Fibroblast of lung (primary cell): ENCODE measurements around the gene CASKIN1. TPM values are rescaled to one million over a fixed set of nuclear protein-coding genes. Genes with fewer than 3 reads are reported as not detected.
A peak's percentile ranks its signal among the peaks of the same experiment; 100 is the strongest.

ENCODE experiments used
- DNase-seq, 2 donors: peaks; one replicate each; pipeline versions ENCODE4 v3.0.0 to v3.0.0-alpha.2; 2010; ENCODE audit warnings: low read depth in 2 of 2
- H2AFZ ChIP-seq: 2 replicates; pipeline ENCODE4 v1.5.1; 2012; ENCODE audit warnings: low read length, control low read depth, inconsistent platforms
- H3K27ac ChIP-seq: 2 replicates; pipeline ENCODE4 v1.5.1; 2011; ENCODE audit warnings: low read length, control low read depth; ENCODE audit not compliant: insufficient read depth
- H3K27me3 ChIP-seq: 2 replicates; pipeline ENCODE4 v1.5.1; 2011; ENCODE audit warnings: mild to moderate bottlenecking, low read length; ENCODE audit not compliant: control insufficient read depth, insufficient read depth
- H3K36me3 ChIP-seq: 2 replicates; pipeline ENCODE4 v1.5.1; 2011; ENCODE audit warnings: low read length; ENCODE audit not compliant: control insufficient read depth, insufficient read depth
- H3K4me1 ChIP-seq: 2 replicates; pipeline ENCODE4 v1.5.1; 2011; ENCODE audit warnings: low read length; ENCODE audit not compliant: control insufficient read depth, insufficient read depth; ENCODE audit errors: extremely low read depth
- H3K4me2 ChIP-seq: 2 replicates; pipeline ENCODE4 v1.5.1; 2011; ENCODE audit warnings: low read length, control low read depth; ENCODE audit not compliant: insufficient read depth; ENCODE audit errors: extremely low read depth
- H3K4me3 ChIP-seq, 4 experiments: fragments of 200-600 bp in 1 of 4; sonication (generic) in 1 of 4; replicated peaks in 1 of 4; 2 replicates each; pipeline ENCODE4 v1.5.1; 2011 to 2016; ENCODE audit warnings: low read length in 4 of 4, low read depth in 3 of 4, mild to moderate bottlenecking in 3 of 4, control low read depth in 2 of 4, inconsistent platforms in 1 of 4, mixed read lengths in 1 of 4; ENCODE audit not compliant: insufficient read depth in 1 of 4; ENCODE audit errors: control extremely low read depth in 1 of 4
- H3K79me2 ChIP-seq: 2 replicates; pipeline ENCODE4 v1.5.1; 2012; ENCODE audit warnings: mild to moderate bottlenecking, low read length, inconsistent platforms; ENCODE audit not compliant: control insufficient read depth, insufficient read depth
- H3K9ac ChIP-seq: 2 replicates; pipeline ENCODE4 v1.5.1; 2011; ENCODE audit warnings: mild to moderate bottlenecking, low read length, control low read depth; ENCODE audit not compliant: insufficient read depth
- H3K9me3 ChIP-seq: 2 replicates; pipeline ENCODE4 v1.5.1; 2012; ENCODE audit warnings: low read depth, low read length; ENCODE audit not compliant: control insufficient read depth, insufficient read depth
- H4K20me1 ChIP-seq: 2 replicates; pipeline ENCODE4 v1.5.1; 2011; ENCODE audit warnings: low read length; ENCODE audit not compliant: control insufficient read depth, insufficient read depth; ENCODE audit errors: extremely low read depth
- CTCF ChIP-seq, 2 donors: IDR thresholded peaks in 1 of 2; conservative IDR thresholded peaks in 1 of 2; 1 replicate in 1 of 2; 2 replicates in 1 of 2; pipeline ENCODE4 v1.5.1; 2011 to 2012; ENCODE audit warnings: low read length in 2 of 2, control low read depth in 1 of 2, inconsistent platforms in 1 of 2, low read depth in 1 of 2, mild to moderate bottlenecking in 1 of 2
- EZH2 ChIP-seq: IDR thresholded peaks from 2 replicates; pipeline ENCODE4 v1.5.1; 2012; ENCODE audit warnings: low read length, control low read depth, mild to moderate bottlenecking; ENCODE audit errors: missing control alignments
- polyA plus RNA-seq, 2 donors: library from polyadenylated mRNA; depleted of rRNA in 1 of 2; stranded (reverse) in 1 of 2; unstranded in 1 of 2; fragments of >200 nt; gene quantifications; 2 replicates each; pipeline ENCODE4 v1.2.1, GENCODE V29; 2011 to 2012; ENCODE audit warnings: missing spikeins in 1 of 2
- total RNA-seq: library from RNA; depleted of rRNA; stranded (reverse); fragments of >200 nt; gene quantifications from 2 replicates; pipeline ENCODE4 v1.2.1, GENCODE V29; 2014

Gene CASKIN1
- total and polyA plus RNA-seq, 2 donors (not counting 1 experiment from before 2014, with no cell fraction given), result 0.01 to 0.17 TPM

- Histone ChIP-seq H3K79me2 (peaks cover 7% of the 10 kb centered on the region), H2AFZ (no peak overlapping the region), H3K9ac (no peak overlapping the region), H3K4me2 (peak overlapping the region; percentile 92), H4K20me1 (no peaks in the 10 kb centered on the region), H3K9me3 (no peaks in the 10 kb centered on the region), H3K27me3 (no peaks in the 10 kb centered on the region), H3K4me1 (peaks cover 2% of the 10 kb centered on the region), H3K4me3 (peak overlapping the region; percentile 62 to 83 (median 75)), H3K36me3 (peaks cover 25% of the 10 kb centered on the region), H3K27ac (peak overlapping the region; percentile 84)
- TF ChIP-seq CTCF (conservative IDR thresholded peaks at IDR 0.05 in 1 of 2, IDR thresholded peaks at IDR 0.05 in 1 of 2; ENCODE audit: low read depth in 1 of 2, low read length in 2 of 2) (no peak), EZH2 (no peak)
- DNase-seq, result no peak
Measured at GRCh38 chr16:2206420-2206779, 10.0 kb upstream of the CASKIN1 start.

DNA sequence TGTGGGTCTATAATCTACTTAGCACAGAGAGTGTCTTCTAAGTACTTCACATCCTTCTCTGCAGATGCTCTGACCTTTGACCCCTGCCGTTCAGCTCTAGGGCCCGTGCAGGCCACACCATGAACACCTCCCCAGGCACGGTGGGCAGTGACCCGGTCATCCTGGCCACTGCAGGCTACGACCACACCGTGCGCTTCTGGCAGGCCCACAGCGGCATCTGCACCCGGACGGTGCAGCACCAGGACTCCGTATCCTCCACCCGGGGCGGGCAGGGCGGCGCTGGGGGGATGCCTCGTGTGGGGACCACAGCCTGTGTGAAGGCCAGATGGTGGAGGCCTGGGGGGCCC lies 9.5 kb upstream of the CASKIN1 start:
- Histone ChIP-seq H3K4me2 (peak overlapping the region; percentile 92), H3K9ac (peak overlapping the region; percentile 94), H4K20me1 (no peaks in the 10 kb centered on the region), H3K27me3 (no peaks in the 10 kb centered on the region), H3K4me1 (peaks cover 2% of the 10 kb centered on the region), H3K9me3 (no peaks in the 10 kb centered on the region), H3K4me3 (peak overlapping the region; percentile 62 to 83 (median 75)), H2AFZ (peak overlapping the region; percentile 43), H3K36me3 (peaks cover 25% of the 10 kb centered on the region), H3K79me2 (peaks cover 7% of the 10 kb centered on the region), H3K27ac (peak overlapping the region; percentile 84)
- no peak for TF ChIP-seq CTCF (conservative IDR thresholded peaks at IDR 0.05 in 1 of 2, IDR thresholded peaks at IDR 0.05 in 1 of 2; ENCODE audit: low read depth in 1 of 2, low read length in 2 of 2)
- no peak for TF ChIP-seq EZH2
- no peak for DNase-seq

- peak within 1 kb of the TSS; percentile 92 for H3K4me2 ChIP-seq
- H4K20me1 ChIP-seq, result no peaks in the 10 kb centered on the region
- peak within 1 kb of the TSS; percentile 62 to 83 (median 75) for H3K4me3 ChIP-seq
- H2AFZ ChIP-seq, result peak within 1 kb of the TSS; percentile 80
- peak within 1 kb of the TSS; percentile 84 for H3K27ac ChIP-seq
- no peak for TF ChIP-seq EZH2
- no peak for TF ChIP-seq CTCF (conservative IDR thresholded peaks at IDR 0.05 in 1 of 2, IDR thresholded peaks at IDR 0.05 in 1 of 2; ENCODE audit: low read depth in 1 of 2, low read length in 2 of 2)
- peak within 1 kb of the TSS; percentile 94 for H3K9ac ChIP-seq
- peak; percentile 79 to 88 for DNase-seq
- peaks cover 7% of the 10 kb centered on the region for H3K79me2 ChIP-seq
- peaks cover 25% of the 10 kb centered on the region for H3K36me3 ChIP-seq
- H3K4me1 ChIP-seq, result peaks cover 2% of the 10 kb centered on the region
- H3K9me3 ChIP-seq, result no peaks in the 10 kb centered on the region
- H3K27me3 ChIP-seq, result peaks cover under 1% of the 10 kb centered on the region
Measured at GRCh38 chr16:2205104-2205966, 8.9 kb upstream of the CASKIN1 start, which contains the start of gene MLST8. Gene MLST8 (plus strand): TSS chr16:2205454. CDS start chr16:2206086, 632 bp downstream.
